Measurements from ENCODE around the gene STX7.

Gene STX7

GRCh38 chr6:132412656-132413498 lies 100.0 kb downstream of the STX7 start:
- no peak for DNase-seq (ENCODE audit: low read depth)

GRCh38 chr6:132411296-132411695 lies 101.6 kb downstream of the STX7 start:
- no peak for DNase-seq (ENCODE audit: low read depth)

GRCh38 chr6:132410830-132411229 lies 102.1 kb downstream of the STX7 start:
- DNase-seq (ENCODE audit: low read depth), result no peak

DNA sequence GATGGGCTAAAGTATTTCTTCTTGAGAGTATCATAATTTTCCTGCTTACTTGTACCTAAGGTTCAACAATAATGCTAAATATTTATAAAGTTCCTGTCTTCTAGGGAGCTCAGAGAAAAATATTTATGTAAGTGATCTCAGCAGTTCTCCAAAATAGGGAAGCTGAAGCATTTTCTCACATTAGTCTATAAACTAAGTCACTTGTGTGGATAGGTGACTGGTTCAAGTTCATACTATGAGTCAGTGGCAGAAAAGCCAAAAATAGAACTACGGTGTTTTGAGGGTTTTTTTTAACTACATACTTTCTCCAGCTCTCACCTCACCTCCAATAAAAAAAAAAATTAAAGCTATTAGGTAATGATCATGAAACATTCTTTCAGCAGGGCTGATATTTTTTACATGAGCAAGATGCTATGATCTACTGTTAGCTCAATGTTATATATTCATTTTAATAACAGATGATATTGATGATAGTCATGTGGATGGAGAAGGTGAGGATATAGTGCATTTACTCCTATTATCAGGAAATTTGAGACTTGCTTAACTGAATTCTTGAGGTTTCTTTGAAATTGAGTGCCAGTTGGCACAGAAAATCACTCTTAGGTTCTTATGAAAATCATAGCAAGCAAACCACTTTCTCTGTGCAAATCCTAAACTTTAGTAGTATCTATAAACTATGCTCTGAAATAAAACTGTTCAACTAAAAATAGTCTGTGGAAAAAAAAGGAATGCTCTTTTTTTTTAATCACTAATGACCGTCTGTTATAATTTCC lies 107.6 kb downstream of the STX7 start:
- no peak for DNase-seq (ENCODE audit: low read depth)

DNA sequence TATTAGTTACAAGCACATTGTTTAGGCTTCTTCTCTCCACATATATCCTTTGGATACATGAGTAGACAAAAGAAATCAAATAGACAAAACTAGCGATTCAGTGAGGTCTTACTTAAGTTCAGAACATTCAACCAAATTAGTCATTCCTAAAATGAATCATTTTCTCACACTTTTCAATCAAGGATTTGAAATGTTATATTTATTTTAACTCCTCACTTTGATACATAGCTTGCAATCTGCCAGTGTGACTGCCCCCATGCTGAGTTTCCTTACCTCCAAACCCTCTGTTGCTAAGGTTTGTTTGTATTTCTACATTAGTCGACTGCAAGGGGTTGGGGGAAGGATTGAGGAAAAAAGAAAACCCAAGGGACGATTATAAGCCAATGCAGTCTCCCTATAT lies 108.2 kb downstream of the STX7 start:
- DNase-seq (ENCODE audit: low read depth), result no peak

DNA sequence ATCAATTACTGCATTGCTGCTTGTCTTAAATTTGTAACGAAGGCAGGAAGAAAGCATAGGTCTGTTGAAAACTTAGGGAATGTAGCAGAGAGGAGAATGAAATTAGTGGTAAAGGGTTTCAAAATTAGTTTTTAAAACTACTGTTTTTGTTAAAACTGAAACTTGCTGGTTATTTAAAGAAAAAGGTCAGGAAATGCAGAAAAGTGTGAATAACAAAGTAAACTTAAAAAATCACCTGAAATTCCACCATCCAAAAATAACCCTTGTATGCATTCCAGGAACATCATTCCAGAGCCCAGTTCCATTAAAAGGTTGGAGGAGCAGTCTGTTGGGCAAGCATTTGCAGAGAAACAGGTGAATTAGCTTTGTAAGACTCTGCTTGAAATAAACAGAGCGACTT lies 108.6 kb downstream of the STX7 start:
- DNase-seq (ENCODE audit: low read depth), result no peak

- DNase-seq (ENCODE audit: low read depth), result no peak
These were observed 111.2 kb downstream of the STX7 start for GRCh38 chr6:132401618-132402285.

DNA sequence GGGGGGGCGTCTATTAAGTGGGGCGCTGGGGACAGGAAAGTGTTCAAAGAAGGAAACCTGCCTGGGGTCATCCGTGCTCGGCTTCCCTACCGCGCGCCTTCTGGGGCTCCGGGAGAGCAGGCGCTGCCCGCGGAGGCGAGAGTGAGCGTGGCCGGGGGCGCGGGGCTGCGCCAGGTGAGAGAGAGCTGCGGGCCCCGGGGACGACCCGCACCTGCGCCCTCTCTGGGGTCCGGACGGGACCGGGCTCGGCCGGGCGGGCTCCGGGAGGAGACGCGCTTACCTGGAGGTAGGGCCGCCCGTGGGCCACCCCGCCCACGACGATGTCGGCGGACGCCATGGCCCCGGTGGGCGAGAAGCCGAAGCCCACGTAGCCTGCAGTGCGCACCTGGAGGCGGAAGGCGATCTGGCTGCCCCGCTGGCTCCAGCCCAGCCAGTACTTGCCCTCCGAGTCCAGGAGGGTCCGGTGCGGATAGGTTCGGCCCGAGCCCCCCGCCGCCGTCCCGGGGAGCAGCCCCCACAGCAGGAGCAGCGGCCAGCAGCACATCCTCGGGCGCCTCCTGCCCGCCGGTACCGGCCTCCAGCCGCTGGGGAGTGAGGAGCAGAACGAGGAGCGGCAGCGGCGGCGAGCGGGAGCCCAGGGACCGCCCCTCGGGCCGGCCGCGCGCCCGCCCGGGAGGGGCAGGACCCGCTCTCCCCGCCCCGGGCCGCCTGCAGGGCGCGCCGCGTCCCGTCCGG lies 111.9 kb downstream of the STX7 start, which contains the start of gene MOXD1:
TSS of gene MOXD1 (minus strand) at position 593 of the 735 bp plus-strand sequence. CDS start at position 544, 49 bp downstream.
- DNase-seq (ENCODE audit: low read depth), result no peak

- no peak for DNase-seq (ENCODE audit: low read depth)
These were observed 112.4 kb downstream of the STX7 start for GRCh38 chr6:132400555-132400882.

DNA sequence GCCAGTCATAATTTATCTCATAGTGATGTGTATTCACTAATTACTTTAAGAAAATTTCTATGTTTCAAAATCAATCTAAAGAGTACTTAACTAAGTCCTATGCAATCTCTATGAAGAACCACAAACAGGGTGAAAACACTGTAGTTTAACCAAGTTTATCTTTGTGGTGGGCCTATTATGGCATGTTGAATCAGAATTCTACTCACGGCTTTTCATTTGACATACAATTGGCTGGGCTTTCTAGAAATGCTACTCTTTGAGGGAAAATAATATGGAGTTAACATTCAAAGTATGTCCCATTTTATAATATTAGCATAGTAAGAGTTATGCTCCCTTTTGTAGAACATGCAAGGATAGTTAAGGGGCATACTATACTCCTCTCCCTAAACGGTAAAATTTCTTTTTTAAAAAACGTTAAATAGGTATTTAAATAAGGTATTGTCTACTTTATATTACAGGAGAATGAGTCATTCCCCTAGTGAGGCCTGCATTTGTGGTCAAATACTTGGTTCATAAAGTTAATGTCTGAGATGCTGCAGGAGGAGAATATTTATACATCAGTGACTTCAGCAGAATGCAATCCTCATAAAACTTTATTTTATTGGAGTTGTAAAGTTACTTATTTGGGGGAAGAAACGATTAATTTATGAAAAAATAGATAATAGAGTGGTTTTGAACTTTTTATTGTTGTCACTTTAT lies 113.4 kb downstream of the STX7 start:
- peak; percentile 44 for DNase-seq (ENCODE audit: low read depth)

Measured in non-pigmented ciliary epithelial cell (primary cell).